ENCODE measurements around the gene SMYD3. TPM values are rescaled to one million over a fixed set of nuclear protein-coding genes. Genes with fewer than 3 reads are reported as not detected.
"Not testable (repeated sequence)": the region's sequence is repeated elsewhere in the genome, so short reads cannot be mapped to it uniquely, and the experiment has no call there.

The SMYD3 gene
- total RNA-seq, 4 donors from 2014 or later, result 12.0 to 15.0 (median 13.2) TPM

DNA sequence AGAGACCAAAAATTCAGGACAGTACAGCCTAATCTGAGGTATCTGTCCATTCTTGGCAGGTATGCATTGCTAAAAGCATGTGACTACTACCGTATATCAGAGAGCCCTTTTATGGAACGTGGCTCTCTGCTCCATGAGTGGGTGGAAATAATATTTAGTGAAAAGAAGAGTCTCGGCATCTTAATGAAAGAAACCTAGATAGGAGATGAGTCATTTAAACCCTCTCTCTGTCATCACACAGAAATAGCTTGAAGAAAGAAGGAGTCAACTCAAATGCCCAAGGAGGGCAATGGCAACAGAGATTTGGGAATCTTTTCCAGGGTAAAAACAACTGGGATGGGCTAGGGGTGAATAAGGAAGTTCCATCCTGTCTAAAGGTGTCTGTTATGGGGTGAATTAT lies 528.2 kb downstream of the SMYD3 start:
- no peak overlapping the region for H3K4me3 ChIP-seq
- H3K27me3 ChIP-seq, result no peaks in the 10 kb centered on the region
- intact Hi-C loops (cut with DNase I), result no loop called here
- H3K9me3 ChIP-seq, result no peaks in the 10 kb centered on the region
- 76% methylated on average over 3 of the region's 3 CpGs for WGBS
- no peak overlapping the region for H3K27ac ChIP-seq (replicated peaks in 1 of 4)
- H3K4me1 ChIP-seq, result no peaks in the 10 kb centered on the region
- DNase-seq (ENCODE audit: extremely low spot score), result no peak
- TF ChIP-seq POLR2A (IDR thresholded peaks at IDR 0.05; ENCODE audit: low read depth) (no peak), EP300 (IDR thresholded peaks at IDR 0.05) (no peak), POLR2AphosphoS5 (IDR thresholded peaks at IDR 0.05) (no peak)
- TF ChIP-seq, protein P1, sequence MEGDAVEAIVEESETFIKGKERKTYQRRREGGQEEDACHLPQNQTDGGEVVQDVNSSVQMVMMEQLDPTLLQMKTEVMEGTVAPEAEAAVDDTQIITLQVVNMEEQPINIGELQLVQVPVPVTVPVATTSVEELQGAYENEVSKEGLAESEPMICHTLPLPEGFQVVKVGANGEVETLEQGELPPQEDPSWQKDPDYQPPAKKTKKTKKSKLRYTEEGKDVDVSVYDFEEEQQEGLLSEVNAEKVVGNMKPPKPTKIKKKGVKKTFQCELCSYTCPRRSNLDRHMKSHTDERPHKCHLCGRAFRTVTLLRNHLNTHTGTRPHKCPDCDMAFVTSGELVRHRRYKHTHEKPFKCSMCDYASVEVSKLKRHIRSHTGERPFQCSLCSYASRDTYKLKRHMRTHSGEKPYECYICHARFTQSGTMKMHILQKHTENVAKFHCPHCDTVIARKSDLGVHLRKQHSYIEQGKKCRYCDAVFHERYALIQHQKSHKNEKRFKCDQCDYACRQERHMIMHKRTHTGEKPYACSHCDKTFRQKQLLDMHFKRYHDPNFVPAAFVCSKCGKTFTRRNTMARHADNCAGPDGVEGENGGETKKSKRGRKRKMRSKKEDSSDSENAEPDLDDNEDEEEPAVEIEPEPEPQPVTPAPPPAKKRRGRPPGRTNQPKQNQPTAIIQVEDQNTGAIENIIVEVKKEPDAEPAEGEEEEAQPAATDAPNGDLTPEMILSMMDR (IDR thresholded peaks at IDR 0.05), result no peak
- no peaks in the 10 kb centered on the region for H3K36me3 ChIP-seq

DNA sequence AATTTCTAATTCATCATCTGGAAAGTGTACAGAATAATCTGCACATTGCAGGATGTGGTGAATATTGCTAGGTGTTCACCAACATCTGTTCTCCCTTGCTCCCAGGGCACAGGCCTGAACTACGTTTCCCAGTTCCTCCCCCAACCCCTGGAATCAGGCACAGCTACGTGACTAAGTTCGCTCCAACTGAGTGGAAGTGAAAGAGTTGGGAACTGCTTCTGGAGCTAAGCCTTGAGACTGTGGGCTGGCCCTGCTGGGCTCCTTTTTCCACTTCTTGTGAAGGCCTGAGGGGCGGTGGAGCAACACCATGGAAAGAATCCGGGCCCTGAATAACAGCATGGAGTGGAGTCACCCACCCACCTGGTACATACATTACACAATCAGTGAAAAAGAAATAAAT lies 534.6 kb downstream of the SMYD3 start:
- TF ChIP-seq POLR2AphosphoS5 (IDR thresholded peaks at IDR 0.05) (no peak), POLR2A (IDR thresholded peaks at IDR 0.05; ENCODE audit: low read depth) (no peak), EP300 (IDR thresholded peaks at IDR 0.05) (no peak)
- TF ChIP-seq, protein P1 (IDR thresholded peaks at IDR 0.05), result no peak

GRCh38 chr1:245971711-245972085 lies 535.4 kb downstream of the SMYD3 start:
- H3K9me3 ChIP-seq, result no peaks in the 10 kb centered on the region
- WGBS, result 100% methylated on average over 2 of the region's 2 CpGs
- intact Hi-C loops (cut with DNase I), result no loop called here

More for the DNA sequence above, 534.6 kb downstream of the SMYD3 start:
- WGBS, result 81% methylated on average over 5 of the region's 5 CpGs
- H3K4me3 ChIP-seq, result no peak overlapping the region
- H3K9me3 ChIP-seq, result no peaks in the 10 kb centered on the region
- no peaks in the 10 kb centered on the region for H3K4me1 ChIP-seq
- no peaks in the 10 kb centered on the region for H3K36me3 ChIP-seq
- no peak for DNase-seq (ENCODE audit: extremely low spot score)
- H3K27ac ChIP-seq (replicated peaks in 1 of 4), result no peak overlapping the region
- no peaks in the 10 kb centered on the region for H3K27me3 ChIP-seq
- intact Hi-C loops (cut with DNase I), result no loop called here

GRCh38 chr1:245971076-245971710 lies 535.9 kb downstream of the SMYD3 start:
- not testable (repeated sequence) for DNase-seq (ENCODE audit: extremely low spot score)
- 97% methylated on average over 10 of the region's 10 CpGs for WGBS

More at GRCh38 chr1:245971711-245972085, 535.4 kb downstream of the SMYD3 start:
- no peaks in the 10 kb centered on the region for H3K4me1 ChIP-seq
- H3K4me3 ChIP-seq, result no peak overlapping the region
- H3K27me3 ChIP-seq, result no peaks in the 10 kb centered on the region
- H3K36me3 ChIP-seq, result no peaks in the 10 kb centered on the region
- no peak overlapping the region for H3K27ac ChIP-seq (replicated peaks in 1 of 4)
- no peak for DNase-seq (ENCODE audit: extremely low spot score)
- TF ChIP-seq, protein P1 (IDR thresholded peaks at IDR 0.05), result no peak
- no peak for TF ChIP-seq EP300 (IDR thresholded peaks at IDR 0.05)
- no peak for TF ChIP-seq POLR2AphosphoS5 (IDR thresholded peaks at IDR 0.05)
- no peak for TF ChIP-seq POLR2A (IDR thresholded peaks at IDR 0.05; ENCODE audit: low read depth)

GRCh38 chr1:245969283-245969682 lies 537.8 kb downstream of the SMYD3 start:
- no peak for TF ChIP-seq POLR2AphosphoS5 (IDR thresholded peaks at IDR 0.05)
- TF ChIP-seq POLR2A (IDR thresholded peaks at IDR 0.05; ENCODE audit: low read depth), result no peak
- TF ChIP-seq, protein P1 (IDR thresholded peaks at IDR 0.05), result no peak
- no peak for TF ChIP-seq EP300 (IDR thresholded peaks at IDR 0.05)
- no peaks in the 10 kb centered on the region for H3K36me3 ChIP-seq
- no peaks in the 10 kb centered on the region for H3K4me1 ChIP-seq
- no peak for DNase-seq (ENCODE audit: extremely low spot score)
- 56% methylated on average over 3 of the region's 3 CpGs for WGBS
- no peak overlapping the region for H3K4me3 ChIP-seq
- intact Hi-C loops (cut with DNase I), result no loop called here
- no peaks in the 10 kb centered on the region for H3K27me3 ChIP-seq
- no peaks in the 10 kb centered on the region for H3K9me3 ChIP-seq
- H3K27ac ChIP-seq (replicated peaks in 1 of 4), result no peak overlapping the region

More at GRCh38 chr1:245971076-245971710, 535.9 kb downstream of the SMYD3 start:
- H3K9me3 ChIP-seq; H3K4me1 ChIP-seq; H3K4me3 ChIP-seq; H3K27me3 ChIP-seq; intact Hi-C loops (cut with DNase I); H3K36me3 ChIP-seq; H3K27ac ChIP-seq (replicated peaks in 1 of 4): not testable (repeated sequence)
